ENCODE data around the gene USP3.
A peak's percentile ranks its signal among the peaks of the same experiment; 100 is the strongest.

USP3 gene

DNA sequence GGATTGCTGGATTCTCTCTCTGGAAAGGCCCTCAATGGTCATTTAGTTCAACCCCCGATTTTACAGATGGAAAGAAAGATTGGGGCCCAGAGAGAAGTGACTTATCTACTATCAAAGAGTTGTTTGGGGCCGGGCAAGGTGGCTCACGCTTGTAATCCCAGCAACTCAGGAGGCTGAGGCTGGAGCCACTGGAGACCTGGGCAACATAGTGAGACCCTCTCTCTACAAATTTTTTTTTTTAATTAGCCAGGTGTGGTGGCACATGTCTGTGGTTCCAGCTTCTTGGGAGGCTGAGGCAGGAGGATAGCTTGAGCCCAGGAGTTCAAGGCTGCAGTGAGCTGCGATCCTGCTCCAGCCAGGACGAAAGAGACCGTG is 5.2 kb upstream of the USP3 start:
- no peak for DNase-seq

DNA sequence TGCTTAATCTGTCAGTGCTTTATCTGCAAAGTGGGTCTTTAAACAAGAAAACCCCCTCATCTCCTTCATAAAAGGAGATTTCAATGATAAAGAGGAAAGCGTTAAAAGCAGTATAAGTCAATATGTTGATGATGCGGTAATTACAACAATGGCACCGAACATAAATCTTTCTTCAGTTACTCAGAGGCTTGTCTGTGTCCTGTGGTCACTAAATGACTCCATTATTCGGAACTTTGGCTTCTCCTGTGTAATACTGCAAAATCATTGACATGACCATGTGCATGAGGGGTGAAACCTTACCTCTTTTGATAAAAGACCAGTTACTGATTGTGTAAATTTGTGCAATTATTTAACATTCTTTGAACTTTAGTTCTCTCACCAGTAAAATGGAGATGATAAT is 4.8 kb upstream of the USP3 start:
- DNase-seq = no peak

DNA sequence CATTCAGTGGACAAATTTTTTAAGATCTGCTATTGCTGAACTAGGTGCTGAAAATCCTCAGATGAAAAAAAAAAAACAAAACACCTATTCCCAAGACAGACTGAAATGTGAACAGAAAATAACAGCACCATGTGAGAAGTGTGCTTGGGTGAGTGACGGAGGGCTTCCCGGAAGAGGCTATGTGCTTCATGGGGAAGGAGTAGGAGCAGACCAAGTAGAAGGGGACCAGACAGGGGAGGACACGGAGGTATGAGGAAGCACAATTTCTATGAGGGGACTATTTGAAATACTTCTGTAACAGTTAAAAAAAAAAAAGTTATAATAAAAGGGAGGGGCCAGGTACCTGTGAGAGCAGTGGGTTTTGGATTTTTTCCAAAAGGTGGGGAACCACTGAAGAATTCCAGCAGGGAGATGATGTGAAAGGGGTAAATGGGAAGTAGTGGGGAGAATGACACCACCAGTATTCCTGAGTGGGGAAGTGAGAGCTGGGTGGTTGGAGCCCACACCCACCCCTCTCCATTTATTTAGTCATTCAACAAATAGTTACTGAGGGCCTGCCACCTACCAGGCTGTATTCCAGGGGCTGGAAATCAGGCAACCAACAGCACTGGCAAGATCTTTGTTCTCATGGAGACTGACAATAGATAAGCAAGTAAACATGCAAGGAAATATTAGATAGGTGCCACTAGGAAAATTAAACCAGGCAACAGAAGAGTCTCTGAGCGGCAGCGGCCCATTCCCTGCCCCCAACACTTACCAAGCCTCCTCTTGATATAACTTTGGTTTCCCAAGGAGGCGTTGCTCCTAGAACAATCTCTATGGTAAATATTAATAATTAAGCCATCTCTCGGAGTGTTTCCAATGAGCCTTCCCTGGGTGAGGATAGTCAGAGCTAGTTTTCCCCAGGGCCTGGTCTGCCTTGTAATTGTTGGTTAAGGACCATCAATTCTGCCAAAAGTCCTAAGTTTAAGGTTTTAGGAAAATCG is 3.8 kb upstream of the USP3 start:
- no peak for DNase-seq

DNA sequence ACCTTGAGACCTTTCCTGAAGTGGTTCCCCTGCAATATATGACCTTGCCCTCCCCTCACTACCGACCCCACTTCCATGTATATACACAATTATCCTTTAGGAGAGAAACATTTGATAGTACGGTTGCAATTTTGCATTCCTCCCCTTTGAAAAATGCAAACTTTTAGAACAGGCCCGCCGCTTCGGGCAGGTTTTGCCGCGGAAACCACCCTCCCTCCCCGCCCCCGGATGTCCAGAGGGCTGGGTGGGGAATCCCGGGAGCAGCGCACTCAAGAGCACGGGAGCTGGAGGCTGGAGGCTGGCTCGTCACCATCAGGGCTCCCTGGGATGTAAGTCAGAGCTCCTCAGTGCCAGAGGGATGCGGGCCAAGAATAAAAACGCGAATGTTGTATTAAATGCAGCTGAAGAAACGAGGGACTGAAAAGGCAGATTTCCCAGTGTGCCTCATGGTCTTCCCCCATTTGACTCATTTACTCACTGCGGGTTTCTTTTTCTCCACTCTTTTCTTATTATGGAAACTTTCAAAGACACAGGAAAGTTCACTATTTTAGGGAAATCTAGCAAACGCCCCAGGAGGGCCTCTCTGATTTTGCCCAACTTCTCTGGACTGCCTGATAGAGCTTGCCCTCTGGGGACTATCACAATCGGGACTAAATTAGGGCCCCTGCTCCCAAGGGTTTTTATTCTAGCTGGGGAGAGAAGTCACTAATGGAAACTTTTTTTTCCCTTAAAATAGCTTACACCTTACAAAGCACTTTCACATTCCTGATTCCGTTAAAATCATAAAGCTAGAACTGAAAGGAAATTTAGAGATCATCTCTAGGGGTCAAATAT is 2.9 kb upstream of the USP3 start:
- DNase-seq = peak; percentile 34

DNA sequence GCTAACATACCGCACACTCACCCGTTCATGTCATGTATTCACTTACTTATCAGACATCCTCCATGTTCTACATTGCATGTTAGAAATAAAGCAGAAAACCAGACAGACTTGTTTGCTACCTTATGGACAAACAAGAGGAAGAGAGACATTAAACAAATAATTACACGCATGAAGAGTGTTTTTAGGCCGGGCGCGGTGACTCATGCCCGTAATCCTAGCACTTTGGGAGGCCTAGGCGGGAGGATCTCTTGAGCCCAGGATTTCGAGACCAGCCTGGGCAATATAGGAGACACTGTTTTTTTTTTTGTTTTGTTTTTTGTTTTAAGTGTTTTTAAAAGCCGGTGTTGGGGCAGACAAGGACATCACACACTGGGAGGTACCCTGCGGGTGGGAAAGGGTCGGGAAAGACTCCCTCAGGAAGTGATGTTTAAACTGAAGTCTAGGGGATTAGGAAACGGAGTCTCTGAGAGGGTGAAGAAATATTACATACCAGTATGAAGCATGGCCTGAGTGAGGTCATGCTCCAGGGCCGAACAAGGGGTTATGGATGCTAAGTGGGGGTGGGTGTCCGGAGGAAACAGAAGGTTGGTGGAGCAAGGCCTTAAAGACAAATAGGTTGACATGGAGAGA is 2.1 kb upstream of the USP3 start:
- no peak for DNase-seq

DNA sequence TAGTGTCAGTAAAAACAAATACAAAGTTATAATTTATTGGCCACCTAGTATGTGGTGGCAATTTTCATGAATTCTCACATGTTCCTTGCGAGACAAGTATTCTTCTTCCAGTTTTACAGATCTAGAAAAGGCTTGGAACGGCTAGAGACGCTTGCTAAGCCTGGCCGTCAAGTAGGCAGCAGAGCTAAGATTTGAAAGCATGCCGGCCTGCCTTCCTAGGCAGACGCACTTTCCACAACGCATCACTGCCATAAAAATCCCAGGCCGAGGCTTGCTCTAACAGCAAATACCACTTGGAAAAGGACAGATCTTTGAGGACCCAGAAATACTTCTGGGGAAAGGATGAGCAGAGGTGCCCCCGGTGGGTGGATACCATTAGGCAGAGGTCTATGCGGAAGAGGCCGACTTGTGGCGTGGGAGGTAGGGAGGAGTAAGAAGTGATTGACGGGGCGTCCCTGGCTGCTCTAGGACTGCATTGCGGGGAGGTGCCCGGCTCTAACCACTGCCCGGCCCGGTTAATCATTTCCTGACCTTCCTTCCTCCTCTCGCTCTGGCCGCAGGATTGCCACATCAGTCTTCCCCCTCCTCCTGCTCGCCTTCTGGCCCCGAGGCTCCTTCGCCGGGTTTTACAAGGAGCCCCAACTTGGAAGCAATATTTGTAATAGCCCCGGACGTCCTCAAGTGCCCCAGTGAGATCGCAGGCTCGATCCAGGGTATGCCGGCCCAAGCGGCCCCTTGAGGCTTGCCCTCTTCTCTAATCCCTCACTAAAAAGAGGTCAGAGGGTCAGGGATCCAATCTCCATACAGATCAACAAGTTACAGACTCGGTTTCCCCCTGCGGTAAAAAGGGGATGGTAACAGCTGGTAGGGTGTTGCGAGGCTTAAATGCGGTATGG is 1.3 kb upstream of the USP3 start:
- peak; percentile 78 for DNase-seq

DNA sequence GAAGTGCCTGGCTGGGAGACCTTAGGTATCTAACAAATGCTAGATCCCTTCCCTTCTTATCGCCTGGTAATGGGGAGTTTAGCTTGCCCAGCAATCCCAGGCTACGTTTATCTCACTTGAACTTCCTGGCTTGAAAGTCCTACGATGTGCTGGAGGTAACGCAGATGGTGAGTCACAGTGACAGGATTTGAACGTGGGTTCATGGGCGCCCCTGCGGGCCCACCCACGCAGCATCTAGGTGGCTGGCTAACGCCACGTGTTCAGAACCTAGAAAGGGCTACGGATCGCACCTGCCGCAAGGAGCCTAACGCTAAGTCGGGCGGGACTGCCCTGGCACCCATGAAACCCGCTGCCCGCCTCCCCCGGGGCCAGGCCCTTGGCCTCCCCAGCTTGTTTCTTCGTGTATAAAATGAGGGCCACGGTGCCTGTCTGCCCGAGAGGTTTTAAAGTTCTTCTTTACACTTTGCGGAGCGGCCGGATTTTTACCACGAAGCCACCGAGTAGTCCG is 600 bp upstream of the USP3 start:
- peak; percentile 86 for DNase-seq

DNA sequence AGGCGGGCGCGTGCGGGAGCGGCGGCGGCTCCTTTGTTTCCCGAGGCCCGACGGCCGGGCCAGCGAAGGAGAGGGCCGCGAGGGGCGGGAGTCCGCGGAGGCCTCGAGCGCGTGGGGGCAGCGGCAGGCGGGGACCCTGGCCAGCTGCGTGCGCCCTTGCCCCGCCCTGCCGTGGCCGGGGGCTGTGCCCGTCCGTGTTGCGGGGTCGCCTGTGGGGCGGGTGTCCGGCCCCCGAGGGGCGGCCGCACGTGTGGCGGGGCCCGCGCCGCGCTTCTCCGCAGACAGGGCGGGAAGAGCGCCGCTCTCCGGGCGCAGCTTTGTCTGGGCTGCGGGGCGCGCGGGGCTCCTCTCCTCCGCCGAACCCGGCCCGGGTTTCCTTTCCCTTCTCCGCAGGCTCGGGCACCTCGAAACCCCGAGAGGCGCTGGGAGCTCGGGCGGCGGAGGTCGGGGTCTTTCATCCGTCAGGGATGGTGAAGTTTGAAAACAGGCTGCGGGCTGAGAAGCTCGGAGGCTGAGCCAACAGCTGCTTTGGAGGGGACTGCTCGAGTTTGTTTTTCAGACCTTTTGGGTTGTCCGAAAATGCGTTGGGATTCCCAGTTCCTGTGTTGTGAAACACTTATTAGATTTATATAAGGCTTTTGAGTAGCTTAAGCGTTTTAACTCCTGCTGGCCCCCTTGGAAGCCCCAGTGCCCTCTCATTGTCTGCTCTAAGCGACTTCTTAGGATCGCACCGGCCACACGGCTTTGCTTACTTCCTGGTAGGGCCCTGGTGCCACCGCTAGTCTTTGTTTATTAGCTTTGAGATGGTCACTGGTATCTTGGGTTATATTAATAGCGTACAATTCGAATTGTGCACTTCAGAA is 817 bp downstream of the USP3 start:
- DNase-seq = peak; percentile 48

DNA sequence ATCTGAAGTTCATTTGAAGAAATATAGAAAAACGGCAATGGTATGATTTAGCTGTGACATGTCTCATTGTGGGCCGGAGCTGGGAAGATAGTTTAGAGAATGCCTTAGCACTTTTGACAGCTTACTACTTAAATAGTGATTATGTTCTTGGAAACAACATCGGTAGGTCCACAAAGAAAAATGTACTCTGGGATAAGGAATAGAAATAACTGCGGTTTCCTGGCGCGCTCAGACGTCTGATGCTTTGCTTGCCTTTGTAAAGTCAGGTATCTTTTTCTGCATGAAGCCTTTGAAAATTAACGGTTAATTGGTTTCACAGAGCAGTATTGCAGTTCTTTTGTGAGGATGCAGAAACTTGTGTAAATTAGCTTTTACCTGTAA is 1.4 kb downstream of the USP3 start:
- DNase-seq = no peak

DNA sequence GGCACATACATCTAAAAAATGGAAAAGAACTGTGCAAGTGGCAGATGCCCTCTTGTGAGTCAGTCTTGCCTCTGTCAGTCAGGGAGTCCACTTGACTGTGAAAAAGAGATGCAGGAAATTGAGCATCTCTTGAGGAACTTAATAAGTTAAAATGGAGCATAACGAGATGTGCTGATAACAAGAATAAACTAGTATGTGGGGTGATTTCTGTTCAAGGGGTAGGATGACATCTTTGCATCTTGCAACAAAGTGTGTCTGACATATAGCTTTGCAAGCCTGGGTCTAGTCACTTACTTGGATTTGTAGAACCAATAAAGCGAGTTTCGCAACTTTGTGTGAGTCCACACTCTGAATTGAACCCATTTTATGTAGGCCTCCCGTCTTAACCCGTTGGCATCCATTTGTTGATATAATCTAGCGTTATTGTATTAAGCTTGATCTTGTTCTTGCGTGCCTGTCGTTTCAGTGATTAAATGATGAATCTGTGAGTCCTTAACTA is 2.2 kb downstream of the USP3 start:
- DNase-seq = no peak

DNA sequence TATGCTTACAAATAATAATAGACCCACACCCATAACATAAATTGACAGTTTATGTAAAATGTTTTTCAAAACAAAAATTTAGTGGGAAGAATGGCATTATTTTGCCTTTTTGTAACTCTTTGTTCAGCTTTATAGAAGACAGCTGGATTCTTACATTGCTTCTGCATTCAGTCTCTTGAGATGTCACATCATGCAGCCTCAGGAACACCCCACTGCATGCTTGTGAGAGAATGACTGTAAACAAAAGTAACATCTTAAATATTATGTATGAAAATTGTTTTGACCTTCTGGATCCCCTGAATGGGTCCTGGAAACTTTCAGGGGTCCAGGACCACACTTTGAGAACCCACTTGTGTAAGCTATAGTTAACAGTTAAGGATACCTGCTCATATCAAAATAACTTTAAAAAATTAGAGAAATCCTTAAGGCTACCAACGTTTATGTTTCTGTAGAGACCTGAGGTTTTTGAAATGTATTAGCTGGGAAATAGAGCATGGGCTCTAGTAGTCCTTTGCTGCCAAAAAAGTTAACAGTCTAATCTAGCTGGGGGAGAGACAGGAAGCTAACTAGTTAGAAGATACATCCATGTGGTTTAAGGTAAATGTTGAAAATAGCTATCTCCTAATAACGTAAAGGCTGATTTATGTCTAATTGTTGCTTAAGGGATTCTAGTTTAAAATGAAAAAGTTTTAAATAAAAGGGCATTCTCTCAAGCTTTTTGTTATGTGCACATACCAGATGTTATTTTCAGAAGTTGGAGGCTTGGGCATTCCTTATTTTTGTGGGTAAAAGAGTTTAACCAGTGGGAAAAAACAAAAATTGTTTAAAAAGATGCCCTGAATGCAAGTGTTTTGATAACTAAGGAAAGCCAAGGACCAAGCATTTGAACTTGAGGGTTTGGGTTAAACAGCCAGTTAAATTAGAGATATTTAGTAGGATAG is 3.8 kb downstream of the USP3 start:
- no peak for DNase-seq

DNA sequence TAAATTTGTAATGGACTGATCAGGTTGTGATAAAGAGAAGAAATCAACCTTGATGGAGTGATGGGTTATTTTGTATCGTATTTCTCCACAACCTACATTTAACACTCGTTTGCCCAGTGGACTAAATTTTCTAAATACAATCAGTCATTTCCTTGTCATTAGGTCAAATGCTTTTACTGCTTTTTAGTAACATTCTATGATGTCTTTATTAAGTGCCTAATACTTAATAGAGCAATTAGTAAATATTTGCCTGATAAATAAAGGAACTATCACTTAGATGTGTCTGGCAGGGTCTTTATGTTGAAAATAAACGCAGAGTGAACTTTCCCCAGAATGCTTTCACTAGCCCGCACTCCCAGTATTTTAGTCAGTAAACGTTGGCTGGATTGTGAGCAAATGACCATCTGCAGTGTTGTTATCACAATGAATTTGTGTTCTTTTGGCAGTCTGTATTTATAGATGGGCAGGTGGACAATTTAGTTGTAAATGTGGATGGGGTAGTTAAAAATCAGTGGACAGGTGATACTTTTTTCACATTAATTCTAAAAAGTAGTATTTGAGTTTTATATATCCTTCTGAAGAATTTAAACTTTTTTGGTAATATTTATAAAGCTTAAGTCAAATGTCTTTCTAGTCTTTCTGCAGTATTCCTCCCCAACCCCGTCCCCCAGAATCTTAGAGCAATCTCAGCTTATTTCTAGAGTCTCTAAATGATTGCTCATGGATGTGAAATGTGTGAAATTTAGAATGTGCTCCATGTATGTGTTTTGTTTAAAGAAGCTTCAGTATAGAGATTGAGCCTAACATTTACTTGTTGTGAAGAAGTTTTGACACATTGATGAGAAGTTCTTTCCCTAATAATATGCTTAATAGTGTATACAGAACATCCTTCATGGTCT is 4.9 kb downstream of the USP3 start:
- DNase-seq = no peak

DNA sequence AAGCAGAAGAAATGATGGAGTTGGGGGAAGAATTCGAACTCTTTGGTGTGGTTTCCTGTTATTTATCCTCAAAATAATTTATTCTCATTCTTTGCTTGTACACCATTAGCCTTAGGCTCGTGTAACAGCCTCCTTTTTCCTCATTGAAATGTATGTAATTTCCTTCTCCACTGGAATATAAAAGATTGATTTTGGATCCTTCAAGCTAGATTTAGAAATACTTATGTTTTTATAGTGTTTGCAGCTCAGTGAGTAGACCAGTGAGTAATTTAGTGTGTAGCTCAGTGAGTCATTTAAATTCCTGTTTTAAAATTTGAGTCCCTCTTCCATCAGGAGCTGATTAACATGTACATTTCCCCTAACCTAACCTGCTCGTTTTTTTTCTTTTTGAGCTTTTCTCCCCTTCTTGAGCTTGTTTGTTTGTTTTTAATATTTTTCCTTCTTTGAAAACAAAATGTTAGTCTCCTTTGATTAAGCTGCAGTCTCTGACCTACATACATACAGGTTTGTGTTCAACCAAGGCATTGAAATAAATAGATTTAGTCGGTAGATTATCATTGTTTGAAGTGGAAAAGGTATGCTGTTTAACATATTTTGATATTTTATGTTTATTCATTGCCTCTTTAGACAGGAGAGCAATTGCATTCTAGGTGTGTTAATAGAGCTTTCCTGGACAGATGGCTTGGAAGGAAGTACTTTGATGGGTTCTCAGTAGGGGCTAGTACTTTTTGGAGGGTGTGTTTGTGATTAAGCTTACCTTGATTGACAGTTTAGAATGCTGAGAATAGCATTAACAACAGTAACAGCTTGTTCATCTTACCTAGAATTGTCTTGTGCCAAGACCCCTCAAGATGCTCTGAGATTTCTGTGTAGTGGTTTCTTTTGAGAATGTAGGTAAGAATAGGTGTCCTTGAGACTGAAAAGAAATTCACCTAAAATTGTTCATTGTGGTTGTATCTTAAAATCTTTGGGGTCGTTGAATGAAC is 5.9 kb downstream of the USP3 start:
- DNase-seq = no peak

DNA sequence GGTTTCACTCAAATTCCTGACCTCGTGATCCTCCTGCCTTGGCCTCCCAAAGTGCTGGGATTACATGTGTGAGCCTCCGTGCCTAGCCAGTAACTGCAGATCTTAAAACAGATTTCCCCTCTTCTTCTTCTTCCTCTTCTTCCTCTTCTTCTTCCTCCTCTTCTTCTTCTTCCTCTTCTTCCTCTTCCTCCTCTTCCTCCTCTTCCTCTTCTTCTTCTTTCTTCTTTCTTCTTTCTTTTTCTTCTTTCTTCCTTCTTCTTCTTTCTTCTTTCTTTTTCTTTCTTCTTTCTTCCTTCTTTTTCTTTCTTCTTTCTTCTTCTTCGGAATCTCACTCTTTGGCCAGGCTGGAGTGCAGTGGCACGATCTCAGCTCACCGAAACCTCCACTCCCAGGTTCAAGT is 7.8 kb downstream of the USP3 start:
- DNase-seq = no peak

DNA sequence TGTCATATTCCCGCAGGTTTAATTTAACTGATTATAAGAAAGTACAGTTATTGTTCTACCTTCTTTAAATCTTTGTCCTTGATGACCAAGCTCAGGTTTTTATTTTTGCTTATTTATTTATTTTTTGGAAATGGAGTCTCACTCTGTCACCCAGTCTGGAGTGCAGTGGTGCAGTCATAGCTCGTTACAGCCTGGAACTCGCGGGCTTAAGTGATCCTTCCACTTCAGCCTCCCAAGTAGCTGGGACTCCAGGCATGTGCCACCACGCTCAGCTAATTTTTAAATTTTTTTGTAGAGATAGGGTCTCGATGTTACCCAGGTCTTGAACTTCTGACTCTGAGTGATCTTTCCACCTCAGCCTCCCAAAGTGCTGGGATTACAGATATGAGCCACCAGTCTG is 8.9 kb downstream of the USP3 start:
- DNase-seq = no peak

DNA sequence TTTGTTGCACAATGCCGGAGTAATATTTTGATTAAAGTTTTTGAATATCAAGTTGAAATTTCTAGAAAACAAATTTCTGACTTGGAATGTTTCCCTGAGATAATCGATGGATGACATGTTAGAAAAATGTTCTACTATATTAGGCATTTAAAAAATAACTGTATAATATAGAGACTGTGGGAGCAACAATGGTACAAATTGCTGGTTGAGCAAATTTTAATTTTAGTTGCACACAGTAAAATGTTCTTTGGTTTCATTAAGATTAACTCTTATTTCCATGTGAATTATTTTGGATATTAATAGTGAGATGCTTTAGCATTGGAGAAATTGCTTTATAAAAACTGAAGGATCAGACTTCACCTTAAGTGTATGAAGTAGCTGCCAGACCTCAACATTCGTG is 9.3 kb downstream of the USP3 start:
- no peak for DNase-seq

DNA sequence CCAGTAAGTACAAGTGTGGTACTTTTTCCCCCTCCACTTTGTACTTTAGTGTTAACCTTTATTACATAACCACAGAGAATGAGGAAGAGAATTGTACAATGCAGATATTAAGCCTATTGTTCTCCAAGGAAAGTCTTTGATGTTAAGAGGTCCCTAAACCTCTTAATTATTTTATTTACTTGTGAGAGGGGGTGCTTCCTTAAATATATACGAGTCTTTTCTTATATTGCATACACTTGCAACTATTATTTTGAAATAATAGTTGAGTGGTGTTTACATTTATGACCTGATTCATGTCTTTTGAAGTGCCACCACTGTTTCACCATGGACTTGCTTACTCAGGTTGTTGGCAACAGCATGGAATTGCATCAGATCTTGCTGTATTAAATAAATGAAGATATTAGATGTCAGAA is 10.1 kb downstream of the USP3 start:
- DNase-seq = no peak

DNA sequence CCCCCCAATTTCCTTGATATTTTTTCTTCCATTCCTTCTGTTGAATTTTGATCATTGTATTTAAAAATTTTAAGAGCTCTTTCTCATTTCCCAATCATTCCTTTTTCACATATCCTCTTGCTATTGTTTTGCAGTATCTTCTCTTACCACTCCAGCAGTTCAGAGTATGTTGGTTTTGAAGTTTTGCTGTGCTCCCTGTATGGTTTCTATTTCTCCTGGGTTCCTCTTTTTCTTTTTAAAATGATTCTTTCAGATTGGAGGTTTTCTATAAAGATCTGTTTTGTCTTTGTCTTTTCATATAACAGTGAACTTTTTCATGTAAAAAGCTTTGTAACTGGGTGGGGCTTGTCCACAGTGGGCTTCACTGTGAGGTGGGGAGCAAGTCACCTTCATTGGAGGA is 12.8 kb downstream of the USP3 start:
- DNase-seq = no peak

Measured in stimulated activated naive CD4-positive, alpha-beta T cell treated with Interleukin-2 at 50 U/mL for 16 hours (primary cell).